HG02852 (cell line): ENCODE results near the gene SPPL3.
A peak's percentile ranks its signal among the peaks of the same experiment; 100 is the strongest.
"Not testable (repeated sequence)": the region's sequence is repeated elsewhere in the genome, so short reads cannot be mapped to it uniquely, and the experiment has no call there.

Experiments used
- ATAC-seq: cut with Tn5 transposase; IDR thresholded peaks from one replicate; pipeline ENCODE4 v1.9.1; 2021; ENCODE audit warnings: mild to moderate bottlenecking, moderate library complexity; ENCODE audit not compliant: unreplicated experiment

The SPPL3 gene

GRCh38 chr12:120904197-120904773, at the start of gene SPPL3:
SPPL3 (minus strand) TSS chr12:120904358; CDS start chr12:120903867, 491 bp downstream.
- peak; percentile 63 for ATAC-seq

GRCh38 chr12:120950807-120951206, 46.6 kb upstream of the SPPL3 start:
- ATAC-seq = no peak

GRCh38 chr12:120950260-120950799, 46.2 kb upstream of the SPPL3 start:
- ATAC-seq = not testable (repeated sequence)

GRCh38 chr12:120945516-120945915, 41.4 kb upstream of the SPPL3 start:
- not testable (repeated sequence) for ATAC-seq

- ATAC-seq = no peak
Measured at GRCh38 chr12:120944645-120945217, 40.6 kb upstream of the SPPL3 start.

- no peak for ATAC-seq
Measured at GRCh38 chr12:120943482-120943881, 39.3 kb upstream of the SPPL3 start.

GRCh38 chr12:120941846-120942405, 37.8 kb upstream of the SPPL3 start:
- no peak for ATAC-seq

GRCh38 chr12:120941412-120941811, 37.3 kb upstream of the SPPL3 start:
- no peak for ATAC-seq

- ATAC-seq = no peak
Measured at GRCh38 chr12:120940799-120941198, 36.6 kb upstream of the SPPL3 start.

- no peak for ATAC-seq
Measured at GRCh38 chr12:120940006-120940405, 35.8 kb upstream of the SPPL3 start.

GRCh38 chr12:120939523-120939922, 35.4 kb upstream of the SPPL3 start:
- no peak for ATAC-seq

- no peak for ATAC-seq
Measured at GRCh38 chr12:120938496-120938895, 34.3 kb upstream of the SPPL3 start.

- no peak for ATAC-seq
Measured at GRCh38 chr12:120936197-120936596, 32.0 kb upstream of the SPPL3 start.

- ATAC-seq = no peak
Measured at GRCh38 chr12:120933786-120934185, 29.6 kb upstream of the SPPL3 start.

GRCh38 chr12:120932956-120933526, 28.9 kb upstream of the SPPL3 start:
- no peak for ATAC-seq

GRCh38 chr12:120932058-120932457, 27.9 kb upstream of the SPPL3 start:
- no peak for ATAC-seq

- no peak for ATAC-seq
Measured at GRCh38 chr12:120930032-120930431, 25.9 kb upstream of the SPPL3 start.

GRCh38 chr12:120928864-120929652, 24.9 kb upstream of the SPPL3 start:
- ATAC-seq = no peak

GRCh38 chr12:120925740-120926563, 21.8 kb upstream of the SPPL3 start:
- no peak for ATAC-seq

GRCh38 chr12:120922279-120922678, 18.1 kb upstream of the SPPL3 start:
- ATAC-seq = no peak
